ENCODE data around the gene PARD3B. TPM values are rescaled to one million over a fixed set of nuclear protein-coding genes. Genes with fewer than 3 reads are reported as not detected.

PARD3B gene
- total and polyA plus RNA-seq, 2 of the 13 experiments (the other 11 are each of a cell fraction or from before 2014, with no cell fraction given): 0.71 to 2.3 TPM

DNA sequence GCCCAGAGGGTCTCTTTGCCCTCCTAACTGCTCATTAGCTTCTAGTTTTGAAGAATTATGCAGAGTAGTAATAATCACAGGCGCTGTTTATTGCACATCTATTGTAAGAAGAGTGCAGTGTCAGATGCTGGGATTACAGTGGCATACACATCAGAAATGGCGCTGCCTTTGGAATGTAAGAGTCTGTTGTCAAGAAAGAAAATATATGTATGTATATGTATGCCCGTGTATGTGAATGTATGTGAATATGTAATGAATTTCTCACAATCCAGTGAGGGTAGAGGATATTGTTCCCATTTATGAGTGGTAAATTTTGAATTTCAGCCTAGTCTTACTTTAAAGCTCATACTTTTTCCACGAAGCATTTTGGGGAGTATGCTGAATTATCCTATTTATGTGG lies 127.5 kb downstream of the PARD3B start (continued):
- TF ChIP-seq, protein P1, sequence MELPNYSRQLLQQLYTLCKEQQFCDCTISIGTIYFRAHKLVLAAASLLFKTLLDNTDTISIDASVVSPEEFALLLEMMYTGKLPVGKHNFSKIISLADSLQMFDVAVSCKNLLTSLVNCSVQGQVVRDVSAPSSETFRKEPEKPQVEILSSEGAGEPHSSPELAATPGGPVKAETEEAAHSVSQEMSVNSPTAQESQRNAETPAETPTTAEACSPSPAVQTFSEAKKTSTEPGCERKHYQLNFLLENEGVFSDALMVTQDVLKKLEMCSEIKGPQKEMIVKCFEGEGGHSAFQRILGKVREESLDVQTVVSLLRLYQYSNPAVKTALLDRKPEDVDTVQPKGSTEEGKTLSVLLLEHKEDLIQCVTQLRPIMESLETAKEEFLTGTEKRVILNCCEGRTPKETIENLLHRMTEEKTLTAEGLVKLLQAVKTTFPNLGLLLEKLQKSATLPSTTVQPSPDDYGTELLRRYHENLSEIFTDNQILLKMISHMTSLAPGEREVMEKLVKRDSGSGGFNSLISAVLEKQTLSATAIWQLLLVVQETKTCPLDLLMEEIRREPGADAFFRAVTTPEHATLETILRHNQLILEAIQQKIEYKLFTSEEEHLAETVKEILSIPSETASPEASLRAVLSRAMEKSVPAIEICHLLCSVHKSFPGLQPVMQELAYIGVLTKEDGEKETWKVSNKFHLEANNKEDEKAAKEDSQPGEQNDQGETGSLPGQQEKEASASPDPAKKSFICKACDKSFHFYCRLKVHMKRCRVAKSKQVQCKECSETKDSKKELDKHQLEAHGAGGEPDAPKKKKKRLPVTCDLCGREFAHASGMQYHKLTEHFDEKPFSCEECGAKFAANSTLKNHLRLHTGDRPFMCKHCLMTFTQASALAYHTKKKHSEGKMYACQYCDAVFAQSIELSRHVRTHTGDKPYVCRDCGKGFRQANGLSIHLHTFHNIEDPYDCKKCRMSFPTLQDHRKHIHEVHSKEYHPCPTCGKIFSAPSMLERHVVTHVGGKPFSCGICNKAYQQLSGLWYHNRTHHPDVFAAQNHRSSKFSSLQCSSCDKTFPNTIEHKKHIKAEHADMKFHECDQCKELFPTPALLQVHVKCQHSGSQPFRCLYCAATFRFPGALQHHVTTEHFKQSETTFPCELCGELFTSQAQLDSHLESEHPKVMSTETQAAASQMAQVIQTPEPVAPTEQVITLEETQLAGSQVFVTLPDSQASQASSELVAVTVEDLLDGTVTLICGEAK (IDR thresholded peaks at IDR 0.05): no peak
- TF ChIP-seq, protein P1 (CRISPR knock-in tag; IDR thresholded peaks at IDR 0.05): no peak
- no peak for TF ChIP-seq U2AF2 (IDR thresholded peaks at IDR 0.05; ENCODE audit: low read depth, low read length)
- TF ChIP-seq ZNF333 (CRISPR knock-in tag; IDR thresholded peaks at IDR 0.05; ENCODE audit: borderline replicate concordance): no peak
- no peak for TF ChIP-seq AKAP8 (CRISPR knock-in tag; IDR thresholded peaks at IDR 0.05)
- no peak for TF ChIP-seq ZBTB2 (CRISPR knock-in tag; IDR thresholded peaks at IDR 0.05; ENCODE audit: low read depth)
- no peak for TF ChIP-seq MAX (IDR thresholded peaks at IDR 0.05)
- no peak for TF ChIP-seq ZNF557 (CRISPR knock-in tag; IDR thresholded peaks at IDR 0.05)
- TF ChIP-seq, protein P2, sequence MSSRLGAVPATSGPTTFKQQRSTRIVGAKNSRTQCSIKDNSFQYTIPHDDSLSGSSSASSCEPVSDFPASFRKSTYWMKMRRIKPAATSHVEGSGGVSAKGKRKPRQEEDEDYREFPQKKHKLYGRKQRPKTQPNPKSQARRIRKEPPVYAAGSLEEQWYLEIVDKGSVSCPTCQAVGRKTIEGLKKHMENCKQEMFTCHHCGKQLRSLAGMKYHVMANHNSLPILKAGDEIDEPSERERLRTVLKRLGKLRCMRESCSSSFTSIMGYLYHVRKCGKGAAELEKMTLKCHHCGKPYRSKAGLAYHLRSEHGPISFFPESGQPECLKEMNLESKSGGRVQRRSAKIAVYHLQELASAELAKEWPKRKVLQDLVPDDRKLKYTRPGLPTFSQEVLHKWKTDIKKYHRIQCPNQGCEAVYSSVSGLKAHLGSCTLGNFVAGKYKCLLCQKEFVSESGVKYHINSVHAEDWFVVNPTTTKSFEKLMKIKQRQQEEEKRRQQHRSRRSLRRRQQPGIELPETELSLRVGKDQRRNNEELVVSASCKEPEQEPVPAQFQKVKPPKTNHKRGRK (CRISPR knock-in tag; IDR thresholded peaks at IDR 0.05): no peak
- TF ChIP-seq GLI4 (CRISPR knock-in tag; IDR thresholded peaks at IDR 0.05; ENCODE audit: borderline replicate concordance): no peak
- no peak for TF ChIP-seq MEIS1 (CRISPR knock-in tag; IDR thresholded peaks at IDR 0.05; ENCODE audit: borderline replicate concordance)
- no peak for TF ChIP-seq DMTF1 (CRISPR knock-in tag; IDR thresholded peaks at IDR 0.05)

Data from HepG2 (cell line).